Loucy (cell line): ENCODE results near the gene SLC9A2.

Experiments used
- EZH2phosphoT487 ChIP-seq: fragments of 200-600 bp; IDR thresholded peaks from 2 replicates; pipeline ENCODE4 v1.6.1; 2018; ENCODE audit warnings: antibody characterized with exemption, mild to moderate bottlenecking, moderate library complexity, borderline replicate concordance
- TF ChIP-seq, protein P1 (sequence below): fragments of 200-600 bp; sonication (generic); conservative IDR thresholded peaks from 2 replicates; pipeline ENCODE4 v1.5.1; 2014; ENCODE audit warnings: mild to moderate bottlenecking, antibody characterized with exemption, low read length

GRCh38 chr2:102575888-102576287, 43.5 kb upstream of the SLC9A2 start:
- TF ChIP-seq, protein P1, sequence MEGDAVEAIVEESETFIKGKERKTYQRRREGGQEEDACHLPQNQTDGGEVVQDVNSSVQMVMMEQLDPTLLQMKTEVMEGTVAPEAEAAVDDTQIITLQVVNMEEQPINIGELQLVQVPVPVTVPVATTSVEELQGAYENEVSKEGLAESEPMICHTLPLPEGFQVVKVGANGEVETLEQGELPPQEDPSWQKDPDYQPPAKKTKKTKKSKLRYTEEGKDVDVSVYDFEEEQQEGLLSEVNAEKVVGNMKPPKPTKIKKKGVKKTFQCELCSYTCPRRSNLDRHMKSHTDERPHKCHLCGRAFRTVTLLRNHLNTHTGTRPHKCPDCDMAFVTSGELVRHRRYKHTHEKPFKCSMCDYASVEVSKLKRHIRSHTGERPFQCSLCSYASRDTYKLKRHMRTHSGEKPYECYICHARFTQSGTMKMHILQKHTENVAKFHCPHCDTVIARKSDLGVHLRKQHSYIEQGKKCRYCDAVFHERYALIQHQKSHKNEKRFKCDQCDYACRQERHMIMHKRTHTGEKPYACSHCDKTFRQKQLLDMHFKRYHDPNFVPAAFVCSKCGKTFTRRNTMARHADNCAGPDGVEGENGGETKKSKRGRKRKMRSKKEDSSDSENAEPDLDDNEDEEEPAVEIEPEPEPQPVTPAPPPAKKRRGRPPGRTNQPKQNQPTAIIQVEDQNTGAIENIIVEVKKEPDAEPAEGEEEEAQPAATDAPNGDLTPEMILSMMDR: no peak
- TF ChIP-seq EZH2phosphoT487: no peak
